Measurements from ENCODE around the gene CDIP1.
A peak's percentile ranks its signal among the peaks of the same experiment; 100 is the strongest.

CDIP1 gene

DNA sequence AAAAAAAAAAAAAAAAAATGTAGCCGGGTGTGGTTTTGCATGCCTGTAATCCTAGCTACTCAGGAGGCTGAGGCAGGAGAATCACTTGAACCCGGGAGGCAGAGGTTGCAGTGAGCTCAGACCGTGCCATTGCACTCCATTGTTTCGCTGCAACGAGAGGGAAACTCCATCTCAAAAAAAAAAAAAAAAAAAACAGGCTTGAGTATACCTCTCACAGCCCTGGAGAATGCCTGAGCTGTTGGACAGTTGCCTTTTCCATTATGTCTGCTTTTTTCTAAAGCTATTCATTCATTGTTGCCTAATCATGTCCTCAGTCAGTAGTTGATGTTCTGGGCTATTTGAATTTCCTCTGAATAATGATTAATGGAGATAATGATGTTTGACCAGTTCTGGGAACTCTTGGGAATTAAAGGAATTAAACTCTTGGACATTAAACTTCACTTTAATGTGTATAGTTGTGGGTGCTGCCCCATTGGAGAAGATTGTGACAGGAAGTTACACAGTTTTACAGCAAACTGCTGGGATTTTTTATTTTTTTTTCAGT, 50.5 kb downstream of the CDIP1 start:
- peak; percentile 45 for DNase-seq (ENCODE audit: low read depth)

DNA sequence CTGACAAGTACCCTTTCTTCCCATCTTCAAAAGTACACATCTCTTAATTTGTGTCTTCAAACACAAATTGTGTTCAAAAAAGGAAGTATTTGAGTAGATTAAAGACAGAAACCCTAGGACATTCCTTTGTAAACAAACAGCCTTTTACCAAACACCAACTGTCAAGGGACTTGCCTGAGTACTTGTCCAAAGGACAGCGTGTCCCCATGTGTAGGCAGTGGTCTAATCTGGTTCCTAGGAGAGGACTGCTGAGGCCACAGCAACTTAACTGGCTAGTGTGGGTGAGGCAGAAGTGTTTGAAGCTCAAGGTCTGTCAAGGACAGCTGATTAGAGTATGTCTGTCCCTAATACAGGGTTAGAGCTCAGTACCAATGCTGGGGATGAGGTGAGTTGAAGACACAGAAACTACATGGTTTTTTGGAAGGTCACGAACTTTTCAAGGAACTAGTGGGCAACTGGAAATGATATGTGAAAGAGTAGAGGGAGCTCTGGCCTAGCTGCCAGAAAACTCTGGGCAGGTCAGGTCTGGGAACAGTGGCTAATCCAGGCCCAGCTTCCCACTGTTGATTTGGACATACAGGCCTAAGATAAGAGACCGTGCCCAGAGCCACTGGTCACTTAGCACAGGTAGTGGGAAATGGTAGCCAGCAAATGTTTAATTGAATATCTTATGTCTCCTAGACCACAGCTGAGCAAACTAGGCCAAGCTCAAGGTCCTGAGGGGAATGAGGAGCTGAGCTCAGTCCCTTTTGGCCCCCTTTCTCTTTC, 52.3 kb downstream of the CDIP1 start:
- peak; percentile 30 for DNase-seq (ENCODE audit: low read depth)

DNA sequence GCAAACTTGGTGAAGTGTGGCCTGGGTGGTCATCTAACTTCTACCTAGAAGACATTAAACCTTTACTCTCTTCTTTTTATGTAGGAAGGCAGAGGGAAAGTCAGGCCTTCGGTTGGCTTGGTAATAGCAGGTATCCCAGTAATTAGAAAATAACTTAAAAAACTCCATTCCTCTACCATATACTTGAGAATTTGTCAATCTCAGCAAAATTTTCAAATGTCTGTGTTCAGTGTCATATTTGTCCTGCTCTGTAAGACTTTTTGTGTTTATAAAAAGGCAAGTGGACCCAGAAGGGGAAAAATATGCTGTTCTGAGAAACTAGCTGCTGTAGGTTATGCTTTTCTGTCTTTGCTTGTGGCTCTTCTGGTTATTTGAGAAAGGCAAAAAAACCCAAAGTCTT, 56.6 kb downstream of the CDIP1 start:
- no peak for DNase-seq (ENCODE audit: low read depth)

DNA sequence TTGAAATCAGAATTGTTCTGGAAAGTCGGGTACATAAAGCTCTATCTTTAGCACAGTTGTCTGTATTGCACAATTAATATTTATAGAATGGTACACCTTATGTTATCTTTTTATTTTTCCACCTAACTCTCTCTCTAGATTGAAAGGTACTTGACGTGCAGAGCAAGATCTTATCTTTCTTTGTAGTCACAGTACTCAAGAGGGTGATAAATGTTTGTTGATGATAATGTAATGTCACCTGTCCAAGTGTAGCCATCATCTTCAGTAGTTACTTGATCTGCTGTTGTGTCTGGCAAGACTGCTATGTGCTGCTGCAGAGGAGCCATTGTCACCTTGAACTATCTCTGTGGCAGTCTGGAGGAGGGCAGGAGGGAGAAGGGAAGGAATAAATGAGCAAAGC, 57.0 kb downstream of the CDIP1 start:
- DNase-seq (ENCODE audit: low read depth) = no peak

DNA sequence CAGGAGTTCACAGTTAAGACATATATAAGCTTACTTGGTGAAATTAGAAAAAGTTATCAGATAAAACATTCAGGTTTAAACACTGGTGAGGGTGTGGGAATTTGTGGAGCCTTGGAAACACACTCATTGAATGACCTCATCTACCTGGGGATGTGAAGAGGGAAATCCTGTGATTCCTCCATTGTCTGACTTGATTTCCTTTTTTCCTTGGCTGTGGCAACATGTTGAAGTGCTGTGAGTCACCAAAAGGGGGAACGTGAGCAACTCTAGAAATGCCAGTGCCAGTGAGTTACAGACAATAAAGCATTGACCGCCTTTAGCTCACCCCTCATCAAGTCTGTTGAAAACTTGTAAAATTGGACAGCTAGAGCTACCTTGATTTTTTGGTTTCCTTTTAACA, 60.6 kb downstream of the CDIP1 start:
- peak; percentile 34 for DNase-seq (ENCODE audit: low read depth)

DNA sequence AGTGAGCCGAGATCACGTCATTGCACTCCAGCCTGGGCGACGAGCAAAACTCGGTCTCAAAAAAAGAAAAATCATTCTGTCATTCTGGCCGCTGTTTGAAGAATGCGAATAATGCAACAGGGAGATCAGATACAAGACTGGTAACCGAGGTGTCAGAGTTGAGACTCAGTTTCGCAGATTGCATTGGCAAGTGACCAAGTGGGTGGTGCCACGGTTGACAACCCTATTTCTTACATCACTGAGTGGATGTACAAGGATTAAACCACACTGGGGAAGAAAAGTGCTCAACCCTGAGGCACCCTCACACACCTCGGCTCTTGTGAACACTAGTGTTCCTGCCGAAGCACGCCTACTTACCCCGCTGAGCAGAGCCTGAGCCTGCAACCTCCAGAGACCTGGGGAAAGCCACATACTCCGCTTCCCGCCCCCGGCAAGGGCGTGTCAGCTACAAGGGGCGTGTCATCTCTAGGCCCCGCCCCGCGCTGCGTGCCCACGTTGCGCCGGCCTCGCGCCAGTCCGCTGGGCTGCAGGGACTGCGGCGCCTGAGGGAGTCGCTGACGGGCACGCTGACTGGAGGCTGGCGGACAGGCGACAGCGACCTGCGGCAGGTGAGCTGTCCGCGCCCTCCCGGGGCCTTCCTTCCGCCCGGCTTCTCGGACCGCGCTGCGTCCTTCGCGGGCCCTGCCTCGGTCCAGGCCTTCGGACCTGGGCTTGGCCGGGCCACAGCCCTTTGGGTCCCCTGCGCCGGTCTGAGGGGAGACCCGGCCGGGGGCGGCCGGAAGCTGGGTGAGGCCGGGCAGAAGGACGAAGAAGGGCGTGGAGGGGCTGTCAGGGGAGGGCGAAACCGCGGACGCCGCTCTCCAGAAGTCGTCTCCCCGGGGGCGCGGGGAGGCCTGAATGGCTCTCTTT, 62.4 kb downstream of the CDIP1 start, which contains the start of gene HMOX2:
HMOX2 (plus strand) TSS at position 519 of the 909 bp plus-strand sequence. CDS start 29,127 bp downstream, outside the sequence.
- peak; percentile 86 for DNase-seq (ENCODE audit: low read depth)

DNA sequence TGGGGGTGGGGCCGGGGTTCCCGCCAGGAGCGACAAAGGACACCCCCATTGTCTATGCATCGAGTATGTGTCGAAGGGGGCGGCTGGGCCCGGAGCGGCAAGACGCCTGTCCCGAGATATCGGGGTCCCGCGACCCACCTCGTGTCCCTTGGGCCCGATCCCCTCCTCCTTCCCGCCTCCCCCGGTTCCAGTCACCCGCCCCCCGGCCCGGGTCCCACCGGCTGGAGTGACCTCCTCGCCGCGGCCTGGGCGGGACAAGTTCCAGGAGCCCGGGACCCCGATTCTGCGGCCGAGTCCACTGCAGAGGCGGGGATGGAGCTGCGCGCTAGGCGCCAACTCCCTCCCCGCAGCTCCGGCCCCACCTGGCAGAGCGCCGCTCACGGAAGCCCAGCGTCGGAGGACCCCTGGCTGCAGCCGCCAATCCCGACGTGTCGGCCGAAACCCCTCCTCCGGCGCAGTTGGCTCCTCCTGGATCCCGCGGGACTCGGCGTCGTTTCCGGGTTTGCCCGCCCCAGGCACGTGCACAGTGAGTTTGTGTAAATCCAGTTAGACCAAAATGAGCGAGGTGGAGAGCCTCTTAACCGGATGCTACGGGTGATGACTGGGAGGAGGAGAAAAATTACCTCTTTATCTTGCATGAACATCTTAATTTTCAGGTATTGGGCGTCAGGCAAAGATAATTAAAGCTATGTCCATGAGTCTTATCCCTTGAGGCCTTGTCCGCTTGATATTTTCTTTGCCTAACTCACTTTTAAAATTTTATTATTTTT, 64.2 kb downstream of the CDIP1 start, which contains the start of gene NMRAL1:
NMRAL1 (minus strand) TSS at position 434 of the 770 bp plus-strand sequence. CDS start 493 bp downstream, outside the sequence.
- DNase-seq (ENCODE audit: low read depth) = peak; percentile 88

DNA sequence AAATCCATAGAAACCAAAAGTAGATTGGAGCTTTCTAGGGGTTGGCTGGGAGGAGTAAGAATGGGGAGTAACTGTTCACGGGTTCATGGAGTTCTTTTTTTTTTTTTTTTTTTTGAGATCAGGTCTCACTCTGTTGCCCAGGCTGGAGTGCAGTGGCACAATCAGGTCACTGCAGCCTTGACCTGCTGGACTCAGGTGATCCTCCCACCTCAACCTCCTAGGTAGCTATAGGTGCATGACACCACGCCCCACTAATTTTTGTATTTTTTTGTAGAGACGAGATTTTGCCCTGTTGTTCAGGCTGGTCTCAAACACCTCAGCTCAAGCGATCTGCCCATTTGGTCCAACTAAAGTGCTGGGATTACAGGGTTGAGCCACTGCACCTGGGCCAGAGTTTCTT, 65.7 kb downstream of the CDIP1 start:
- DNase-seq (ENCODE audit: low read depth) = no peak

DNA sequence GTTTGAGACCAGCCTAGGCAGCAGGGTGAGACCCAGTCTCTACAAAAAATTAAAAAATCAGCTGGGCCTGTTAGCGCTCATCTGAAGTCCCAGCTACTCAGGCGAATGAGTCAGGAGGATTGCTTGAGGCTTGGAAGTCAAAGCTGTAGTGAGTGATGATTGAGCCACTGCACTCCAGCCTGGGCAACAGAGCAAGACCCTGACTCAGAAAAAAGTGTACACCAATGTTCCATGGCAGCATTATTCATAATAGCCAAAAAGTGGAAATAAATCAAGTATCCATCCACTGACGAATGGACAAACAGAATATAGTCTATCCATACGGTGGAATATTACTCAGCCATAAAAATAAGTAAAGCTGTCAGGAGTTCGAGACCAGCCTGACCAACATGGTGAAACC, 66.7 kb downstream of the CDIP1 start:
- no peak for DNase-seq (ENCODE audit: low read depth)

DNA sequence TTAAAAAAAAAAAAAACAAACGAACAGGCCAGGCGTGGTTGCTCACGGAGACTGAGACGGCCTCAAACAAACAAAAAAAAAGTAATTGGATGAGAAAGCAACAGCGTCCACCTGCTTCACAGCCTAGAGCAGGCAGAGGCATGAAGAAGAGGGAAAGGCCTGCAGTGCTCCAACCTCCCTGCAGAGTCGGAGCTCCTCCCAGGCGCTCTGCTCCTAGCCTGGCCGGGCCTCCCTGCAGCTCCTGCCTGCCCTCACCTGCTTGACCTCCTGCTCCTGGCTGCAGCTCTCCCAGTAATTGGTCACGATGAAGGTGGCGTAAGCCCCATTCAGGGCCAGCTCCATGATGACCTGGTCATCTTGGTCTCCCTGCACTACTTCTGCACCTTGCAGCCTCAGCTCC, 69.6 kb downstream of the CDIP1 start:
- no peak for DNase-seq (ENCODE audit: low read depth)

DNA sequence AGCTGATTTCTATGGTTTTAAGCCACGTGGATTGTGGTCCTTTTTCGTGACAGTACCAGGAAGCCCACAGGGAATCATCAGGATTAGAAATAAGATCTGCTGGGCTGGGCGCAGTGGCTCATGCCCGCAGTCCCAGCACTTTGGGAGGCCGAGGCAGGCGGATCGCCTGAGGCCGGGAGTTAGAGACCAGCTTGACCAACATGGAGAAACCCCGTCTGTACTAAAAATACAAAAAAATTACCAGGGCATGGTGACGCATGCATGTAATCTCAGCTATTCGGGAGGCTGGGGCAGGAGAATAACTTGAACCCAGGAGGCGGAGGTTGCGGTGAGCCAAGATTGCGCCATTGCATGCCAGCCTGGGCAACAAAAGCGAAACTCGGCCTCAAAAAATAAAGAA, 70.7 kb downstream of the CDIP1 start:
- DNase-seq (ENCODE audit: low read depth) = no peak

DNA sequence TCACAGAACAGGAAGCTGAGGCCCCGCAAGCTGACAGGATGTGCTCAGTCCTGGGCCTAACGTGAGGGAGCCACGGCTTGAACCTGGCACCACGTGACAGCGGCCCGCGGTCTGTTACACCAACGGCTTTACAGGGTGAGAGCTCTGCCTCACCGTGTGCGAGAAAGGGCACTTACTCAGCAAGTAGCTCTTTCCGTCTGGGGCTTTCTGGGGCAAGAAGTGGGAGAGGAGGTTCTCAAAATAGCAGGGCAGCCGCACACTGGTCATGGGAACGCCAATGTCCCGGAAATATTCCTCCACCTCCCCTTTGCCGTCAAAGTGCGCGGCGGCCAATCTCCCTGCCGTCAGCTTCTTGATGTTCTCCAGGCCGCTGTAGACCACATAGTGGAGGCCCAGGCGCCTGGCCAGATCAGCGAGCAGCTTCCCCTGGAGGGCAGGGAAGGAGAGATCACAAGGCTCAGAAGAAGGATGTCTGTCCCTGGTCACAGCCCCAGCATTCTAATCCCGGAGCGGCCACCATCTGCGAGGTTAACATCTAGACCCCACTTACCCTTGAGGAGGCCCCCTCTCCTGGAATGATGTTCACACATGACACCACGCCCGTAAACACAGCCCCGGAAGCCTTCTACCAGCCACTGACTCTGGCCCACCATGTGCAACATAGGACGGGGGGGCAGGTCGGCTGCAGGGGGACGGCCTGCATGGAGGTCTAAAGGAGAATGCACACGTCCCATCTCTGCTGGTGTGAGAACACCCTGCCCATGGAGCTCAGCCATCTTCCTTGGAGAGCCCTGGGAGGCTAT, 72.4 kb downstream of the CDIP1 start:
- no peak for DNase-seq (ENCODE audit: low read depth)

DNA sequence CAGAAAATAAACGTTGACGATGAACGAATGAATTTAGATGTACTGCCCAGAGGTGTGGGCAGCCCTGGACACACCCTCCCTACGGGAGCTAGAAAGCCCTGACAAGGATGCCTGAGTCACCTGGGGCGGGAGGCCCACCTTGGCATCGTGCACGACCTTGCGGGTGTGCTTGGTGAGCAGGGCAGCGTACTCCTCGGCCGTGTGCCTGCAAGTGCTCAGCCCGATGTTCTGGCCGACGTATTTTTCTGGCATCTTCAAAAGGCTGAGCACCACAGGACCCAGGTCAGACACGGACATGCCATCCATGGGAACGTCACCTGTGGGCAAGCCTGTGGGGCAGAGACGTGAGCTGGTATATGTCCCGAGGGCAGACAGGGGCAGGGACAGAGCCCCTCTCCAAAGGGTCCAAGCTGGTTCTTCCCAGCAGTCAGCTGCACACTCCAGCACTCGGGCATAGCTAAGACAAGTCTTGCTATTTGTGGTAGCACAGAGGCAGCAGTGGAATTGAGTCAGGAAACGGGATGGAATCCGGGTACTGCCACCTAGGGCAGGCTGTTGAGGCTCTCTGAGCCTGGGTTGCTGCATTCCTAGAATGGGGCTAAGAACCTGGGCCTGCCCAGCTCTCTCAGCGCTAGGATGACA, 74.9 kb downstream of the CDIP1 start:
- DNase-seq (ENCODE audit: low read depth) = no peak

DNA sequence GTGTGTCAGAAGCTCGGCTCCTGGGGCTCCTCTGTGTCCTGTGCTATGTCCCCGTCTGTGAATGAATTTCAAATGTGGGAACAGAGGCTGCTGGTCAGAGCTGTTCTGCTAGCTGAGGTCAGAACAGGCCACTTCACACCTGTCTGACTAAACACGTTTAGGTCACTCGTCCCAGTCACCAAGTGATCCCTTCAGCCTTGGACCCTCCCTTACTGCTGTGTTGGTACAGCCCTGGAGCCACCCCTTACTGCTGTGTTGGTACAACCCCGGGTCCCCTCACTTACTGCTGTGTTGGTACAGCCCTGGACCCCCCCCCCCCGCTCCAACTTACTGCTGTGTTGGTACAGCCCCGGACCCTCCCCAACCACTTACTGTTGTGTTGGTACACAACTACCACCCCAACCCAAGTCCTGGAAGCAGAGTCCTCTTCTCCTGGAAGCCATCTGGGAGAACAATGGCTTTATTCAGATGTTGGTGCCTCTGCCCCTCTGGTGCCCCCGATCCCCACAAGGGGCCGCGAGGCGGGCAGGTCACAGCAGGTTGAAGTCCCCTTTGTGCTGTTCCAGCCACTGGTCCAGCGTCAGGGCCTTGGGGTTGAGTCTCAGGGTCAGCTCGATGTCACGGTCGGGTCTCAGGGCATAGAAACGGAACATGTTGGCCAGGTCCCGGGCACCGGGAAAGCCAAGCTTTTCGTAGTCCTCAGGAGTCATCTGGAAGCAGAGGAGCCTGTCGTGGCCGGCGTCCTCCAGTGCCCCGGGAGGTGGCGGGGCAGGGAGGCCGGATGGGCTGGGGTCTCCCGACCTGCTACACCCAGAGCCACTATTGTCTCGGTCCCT, 77.1 kb downstream of the CDIP1 start:
- DNase-seq (ENCODE audit: low read depth) = no peak

DNA sequence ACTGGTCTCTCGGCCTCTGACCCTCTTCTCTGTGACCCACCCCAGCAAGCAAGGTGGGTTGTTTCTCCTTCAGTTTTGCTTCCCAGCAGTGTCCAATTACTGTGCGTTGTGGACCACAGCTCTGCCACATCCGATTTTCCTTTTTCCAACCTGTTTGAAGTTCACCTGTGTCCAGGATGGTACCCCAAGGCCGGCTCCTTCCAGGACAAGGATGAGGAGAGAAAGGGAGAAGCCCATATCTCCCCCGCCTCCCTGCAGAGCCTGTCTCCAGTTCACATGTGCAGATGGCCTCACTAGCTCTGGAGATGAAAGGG, 77.7 kb downstream of the CDIP1 start:
- DNase-seq (ENCODE audit: low read depth) = no peak

Data from fibroblast of gingiva (primary cell).